ENCODE data around the gene TMEM33. TPM values are rescaled to one million over a fixed set of nuclear protein-coding genes. Genes with fewer than 3 reads are reported as not detected.

TMEM33 gene
- total RNA-seq, 2 experiments from 2014 or later, result 50.1 to 68.3 TPM

DNA sequence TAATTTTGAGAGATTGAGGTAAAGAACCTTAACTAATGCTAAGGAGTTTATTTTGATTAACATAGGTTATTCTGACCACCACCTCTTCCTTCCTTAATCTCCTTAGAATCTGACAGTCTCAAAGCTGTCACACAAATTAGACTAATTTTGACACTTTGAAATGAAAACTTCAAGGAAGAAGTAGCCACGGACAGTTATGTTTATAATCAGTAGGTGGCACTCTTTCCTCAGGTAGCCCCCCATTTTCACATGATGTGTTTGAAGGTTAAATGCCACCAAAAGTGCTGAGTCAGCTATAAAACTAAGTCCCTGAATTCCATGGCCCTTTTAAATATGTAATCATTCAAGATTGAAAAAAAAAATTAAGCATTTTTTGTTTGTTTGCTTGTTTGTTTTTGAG, 22.4 kb downstream of the TMEM33 start:
- no peak for DNase-seq
- no peak overlapping the region for H3K27ac Mint-ChIP-seq
- peaks cover 14% of the 10 kb centered on the region for H3K36me3 Mint-ChIP-seq
- CTCF ChIA-PET, result interaction anchor here (0.7 to 1.4 kb wide), 3 partner anchors 23 to 422 kb away, joined by 3 to 4 read pairs (median 3); no protein-coding TSS in a partner anchor
- H3K4me3 Mint-ChIP-seq, result no peak overlapping the region
- no peaks in the 10 kb centered on the region for H3K27me3 Mint-ChIP-seq
- ATAC-seq, result peak; percentile 42
- no peaks in the 10 kb centered on the region for H3K9me3 Mint-ChIP-seq (ENCODE audit: low read depth)
- H3K4me1 Mint-ChIP-seq, result peaks cover under 1% of the 10 kb centered on the region

DNA sequence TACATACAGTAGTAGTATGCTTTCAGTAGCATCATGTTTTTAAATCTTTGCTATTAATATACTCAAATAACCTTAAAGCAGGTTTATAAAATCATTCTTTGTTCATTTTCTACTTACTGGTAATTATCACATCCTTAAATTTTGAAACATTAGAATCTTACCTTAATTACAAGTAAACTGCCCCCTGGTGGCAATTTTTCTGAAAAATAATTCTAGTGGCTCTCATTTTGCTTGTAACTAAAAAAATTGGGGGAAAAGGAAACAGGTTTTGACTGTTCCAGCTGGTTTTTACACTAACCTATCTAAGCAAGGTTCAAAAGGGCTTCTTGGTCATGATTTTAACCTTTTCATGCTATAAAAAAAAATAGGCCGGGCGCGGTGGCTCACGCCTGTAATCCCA, 27.9 kb downstream of the TMEM33 start:
- H3K27ac Mint-ChIP-seq, result no peak overlapping the region
- peaks cover under 1% of the 10 kb centered on the region for H3K9me3 Mint-ChIP-seq (ENCODE audit: low read depth)
- CTCF ChIA-PET, result no interaction called here
- DNase-seq, result no peak
- H3K36me3 Mint-ChIP-seq, result peaks cover under 1% of the 10 kb centered on the region
- H3K4me3 Mint-ChIP-seq, result no peak overlapping the region
- no peaks in the 10 kb centered on the region for H3K27me3 Mint-ChIP-seq
- H3K4me1 Mint-ChIP-seq, result no peaks in the 10 kb centered on the region
- no peak for ATAC-seq

DNA sequence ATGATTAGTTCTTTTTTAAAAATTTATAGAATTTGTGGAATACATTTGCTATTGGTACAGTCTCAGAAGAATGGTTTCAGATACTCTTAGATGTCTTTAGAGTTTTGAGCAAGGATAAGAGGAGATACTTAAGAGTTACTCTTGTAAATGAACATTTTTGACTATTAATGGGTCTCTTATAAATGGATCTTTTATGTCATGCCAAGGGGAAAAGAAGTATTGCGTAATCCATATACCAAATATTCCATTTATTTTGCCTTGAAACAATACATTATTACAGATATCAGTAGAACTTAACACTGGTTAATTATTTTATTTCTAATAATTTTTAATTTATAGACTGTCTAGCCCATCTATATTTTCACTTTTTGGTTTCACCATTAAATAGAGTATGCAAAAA, 29.2 kb downstream of the TMEM33 start:
- Mint-ChIP-seq H3K9me3 (ENCODE audit: low read depth) (peaks cover 3% of the 10 kb centered on the region), H3K27me3 (no peaks in the 10 kb centered on the region), H3K4me3 (no peak overlapping the region), H3K27ac (no peak overlapping the region), H3K4me1 (no peaks in the 10 kb centered on the region), H3K36me3 (peaks cover 6% of the 10 kb centered on the region)
- DNase-seq, result no peak
- CTCF ChIA-PET, result interaction anchor here (0.6 kb wide), 1 partner anchor 24 kb away, joined by 4 read pairs; no protein-coding TSS in a partner anchor
- ATAC-seq, result no peak

DNA sequence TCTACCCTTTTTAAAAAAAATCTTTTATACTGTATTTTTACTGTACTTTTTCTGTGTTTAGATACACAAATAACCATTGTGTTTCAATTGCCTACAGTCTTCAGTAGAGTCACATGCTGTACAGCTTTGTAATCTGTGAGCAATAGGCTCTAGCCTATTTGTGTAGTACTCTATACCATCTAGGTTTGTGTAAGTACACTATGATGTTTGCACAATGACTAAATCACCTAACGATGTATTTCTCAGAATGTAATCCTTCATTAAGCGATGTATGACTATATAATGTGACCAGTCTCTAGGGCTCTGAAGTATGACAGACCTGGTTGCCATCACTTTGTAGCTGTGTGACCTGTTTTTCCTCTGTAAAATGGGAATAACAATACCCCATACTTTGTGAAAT, 32.2 kb downstream of the TMEM33 start:
- Mint-ChIP-seq H3K4me1 (no peaks in the 10 kb centered on the region), H3K27me3 (no peaks in the 10 kb centered on the region), H3K27ac (no peak overlapping the region), H3K9me3 (ENCODE audit: low read depth) (peaks cover 6% of the 10 kb centered on the region), H3K36me3 (peaks cover 7% of the 10 kb centered on the region), H3K4me3 (no peak overlapping the region)
- ATAC-seq (no peak), DNase-seq (no peak)
- CTCF ChIA-PET, result interaction anchor here (1.6 kb wide), 1 partner anchor 8 kb away, joined by 4 read pairs; no protein-coding TSS in a partner anchor

DNA sequence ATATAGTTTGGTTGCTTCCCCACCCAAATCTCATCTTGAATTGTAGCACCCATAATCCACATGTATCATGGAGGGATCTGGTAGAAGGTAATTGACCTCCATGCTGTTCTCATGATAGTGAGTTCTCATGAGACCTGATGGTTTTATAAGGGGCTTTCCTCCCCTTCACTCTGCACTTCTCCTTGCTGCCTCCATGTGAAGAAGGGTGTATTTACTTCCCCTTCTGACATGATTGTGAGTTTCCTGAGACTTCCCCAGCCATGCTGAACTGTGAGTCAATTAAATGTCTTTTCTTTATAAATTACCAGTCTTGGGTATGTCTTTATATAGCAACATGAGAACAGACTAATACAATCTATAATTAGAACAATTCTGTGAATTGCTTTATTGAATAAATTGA, 34.4 kb downstream of the TMEM33 start:
- Mint-ChIP-seq H3K4me1 (no peaks in the 10 kb centered on the region), H3K27ac (no peak overlapping the region), H3K4me3 (no peak overlapping the region), H3K27me3 (no peaks in the 10 kb centered on the region), H3K9me3 (ENCODE audit: low read depth) (peaks cover 6% of the 10 kb centered on the region), H3K36me3 (peaks cover 7% of the 10 kb centered on the region)
- DNase-seq (no peak), ATAC-seq (no peak)
- CTCF ChIA-PET, result no interaction called here

DNA sequence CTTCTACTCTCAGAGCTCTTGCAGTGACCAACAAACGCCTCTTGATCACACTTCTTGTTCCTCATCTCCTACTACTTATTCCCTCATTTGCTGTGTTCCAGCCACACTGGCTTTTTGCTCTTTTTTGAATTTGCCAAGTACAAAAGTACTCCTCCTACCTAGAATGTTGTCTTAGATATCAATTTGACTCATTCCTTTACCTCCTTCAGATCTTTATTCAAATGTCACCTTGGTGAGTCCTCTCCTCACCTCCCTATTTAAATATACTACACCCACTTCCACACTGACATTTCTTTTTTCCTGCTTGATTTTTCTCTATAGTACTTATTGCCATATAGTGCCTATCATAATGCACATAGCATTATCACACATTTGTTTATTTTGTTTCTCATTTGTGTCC, 40.1 kb downstream of the TMEM33 start:
- DNase-seq (no peak), ATAC-seq (no peak)
- peaks cover 3% of the 10 kb centered on the region for H3K9me3 Mint-ChIP-seq (ENCODE audit: low read depth)
- H3K27me3 Mint-ChIP-seq, result peaks cover 4% of the 10 kb centered on the region
- H3K36me3 Mint-ChIP-seq, result no peaks in the 10 kb centered on the region
- H3K27ac Mint-ChIP-seq, result no peak overlapping the region
- peaks cover 2% of the 10 kb centered on the region for H3K4me1 Mint-ChIP-seq
- no peak overlapping the region for H3K4me3 Mint-ChIP-seq
- CTCF ChIA-PET, result interaction anchor here (1.3 to 1.4 kb wide), 2 partner anchors 8 to 15 kb away, joined by 3 to 4 read pairs; partner anchors contain the start of gene SLC30A9

DNA sequence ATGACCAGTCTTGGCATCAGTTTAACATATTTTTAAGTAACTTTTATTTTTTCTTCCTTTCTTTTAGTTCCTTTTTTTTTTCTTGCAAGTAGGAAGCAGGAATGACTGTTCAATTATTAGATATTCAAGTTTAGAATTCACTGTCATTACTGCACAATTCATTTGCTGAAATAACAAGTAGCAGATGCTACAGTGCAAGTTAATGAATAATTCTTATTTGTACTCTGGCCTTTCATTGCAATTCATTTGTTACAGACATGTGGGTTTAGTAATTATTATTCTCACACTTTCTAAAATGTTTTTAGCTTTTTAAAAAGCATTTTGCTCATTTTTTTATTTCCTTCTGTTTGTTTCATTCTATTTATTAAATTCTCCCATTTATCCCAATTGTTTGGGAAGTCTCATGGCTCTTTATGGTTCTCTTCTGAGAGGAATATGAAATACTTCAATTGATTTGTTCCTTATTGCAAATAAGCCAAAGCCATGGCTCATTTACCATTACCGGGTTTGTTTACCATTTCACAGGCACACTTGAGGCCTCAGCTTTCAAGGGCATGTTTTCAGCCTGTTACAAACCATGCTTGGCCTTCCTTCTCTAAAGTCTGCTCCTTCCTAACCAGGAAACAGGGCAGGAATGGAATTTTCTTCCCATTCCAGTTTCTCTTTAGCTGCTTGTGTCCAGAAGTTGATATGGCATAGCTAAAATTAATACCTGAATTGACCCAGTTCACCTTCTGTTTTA, 41.7 kb downstream of the TMEM33 start:
- DNase-seq, result no peak
- H3K4me1 Mint-ChIP-seq, result peaks cover 2% of the 10 kb centered on the region
- peaks cover 3% of the 10 kb centered on the region for H3K9me3 Mint-ChIP-seq (ENCODE audit: low read depth)
- H3K27ac Mint-ChIP-seq, result no peak overlapping the region
- no peak overlapping the region for H3K4me3 Mint-ChIP-seq
- peaks cover 4% of the 10 kb centered on the region for H3K27me3 Mint-ChIP-seq
- no peak for ATAC-seq
- CTCF ChIA-PET, result interaction anchor here (1.3 kb wide), 1 partner anchor 13 kb away, joined by 3 read pairs; the partner anchor contains the start of gene SLC30A9
- H3K36me3 Mint-ChIP-seq, result no peaks in the 10 kb centered on the region

DNA sequence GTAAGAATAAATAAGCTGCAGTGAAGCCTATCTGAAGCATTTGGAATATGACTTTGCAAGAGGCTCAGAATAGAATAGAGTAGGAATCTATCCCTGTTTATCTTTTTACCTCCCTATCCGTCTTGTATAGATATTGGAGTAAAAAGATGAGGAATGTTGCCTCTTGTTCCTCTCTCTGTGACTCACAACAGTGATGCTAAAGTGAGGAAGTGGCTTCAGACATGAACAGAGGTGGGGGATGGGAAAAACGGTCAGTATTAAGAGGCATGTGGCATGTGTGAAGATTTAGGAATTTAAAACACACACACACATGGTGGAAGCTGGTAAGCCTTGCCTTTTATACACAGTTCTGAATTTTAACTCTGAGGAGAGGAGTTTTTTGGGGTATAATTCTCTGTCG, 42.5 kb downstream of the TMEM33 start:
- Mint-ChIP-seq H3K9me3 (ENCODE audit: low read depth) (no peaks in the 10 kb centered on the region), H3K27me3 (peaks cover 4% of the 10 kb centered on the region), H3K4me3 (no peak overlapping the region), H3K36me3 (no peaks in the 10 kb centered on the region), H3K27ac (no peak overlapping the region), H3K4me1 (peaks cover 2% of the 10 kb centered on the region)
- DNase-seq (no peak), ATAC-seq (no peak)
- CTCF ChIA-PET, result no interaction called here

DNA sequence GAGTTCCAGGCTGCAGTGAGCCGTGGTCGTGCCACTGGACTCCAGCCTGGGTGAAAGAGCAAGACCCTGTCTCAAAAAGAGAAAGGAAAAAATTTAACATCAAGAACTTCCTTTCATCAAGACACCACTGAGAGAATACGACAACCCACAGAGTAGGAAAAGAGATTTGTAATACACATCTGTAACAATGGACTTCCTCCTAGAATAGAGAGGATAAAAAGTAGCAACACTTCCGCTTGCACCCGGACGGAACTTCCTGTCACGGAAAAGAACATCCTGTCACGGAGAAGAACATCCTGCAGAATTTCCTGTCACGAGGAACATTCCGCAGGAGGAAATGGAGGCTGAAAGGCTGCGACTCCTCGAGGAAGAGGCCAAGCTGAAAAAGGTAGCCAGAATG, 46.2 kb downstream of the TMEM33 start, which contains the start of gene DCAF4L1:
DCAF4L1 (plus strand) TSS at position 301 of the 400 bp plus-strand sequence; CDS start at position 338, 37 bp downstream.
- ATAC-seq, result no peak
- Mint-ChIP-seq H3K36me3 (no peaks in the 10 kb centered on the region), H3K27me3 (no peaks in the 10 kb centered on the region), H3K9me3 (ENCODE audit: low read depth) (no peaks in the 10 kb centered on the region), H3K4me1 (peaks cover 4% of the 10 kb centered on the region), H3K4me3 (no peak within 1 kb of the TSS), H3K27ac (no peak within 1 kb of the TSS)
- DNase-seq, result no peak
- CTCF ChIA-PET, result no interaction called here

DNA sequence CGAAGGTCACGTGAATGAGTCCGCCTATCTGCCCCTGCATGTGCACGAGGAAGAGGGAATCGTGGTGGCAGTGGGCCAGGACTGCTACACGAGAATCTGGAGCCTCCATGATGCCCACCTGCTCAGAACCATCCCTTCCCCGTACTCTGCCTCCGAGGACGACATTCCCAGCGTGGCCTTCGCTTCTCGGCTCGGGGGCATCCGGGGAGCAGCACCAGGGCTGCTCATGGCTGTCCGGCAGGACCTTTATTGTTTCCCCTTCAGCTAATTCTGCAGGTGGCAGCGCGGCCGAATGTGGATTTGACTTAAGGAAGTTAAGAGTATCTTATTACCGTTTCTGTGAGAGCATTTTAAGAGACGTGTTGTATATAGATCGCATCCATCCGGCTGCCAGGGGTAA, 47.5 kb downstream of the TMEM33 start:
- ATAC-seq (no peak), DNase-seq (no peak)
- peaks cover 3% of the 10 kb centered on the region for H3K4me1 Mint-ChIP-seq
- H3K9me3 Mint-ChIP-seq (ENCODE audit: low read depth), result no peaks in the 10 kb centered on the region
- H3K27ac Mint-ChIP-seq, result no peak overlapping the region
- no peaks in the 10 kb centered on the region for H3K27me3 Mint-ChIP-seq
- H3K36me3 Mint-ChIP-seq, result peaks cover 2% of the 10 kb centered on the region
- CTCF ChIA-PET, result no interaction called here
- no peak overlapping the region for H3K4me3 Mint-ChIP-seq

DNA sequence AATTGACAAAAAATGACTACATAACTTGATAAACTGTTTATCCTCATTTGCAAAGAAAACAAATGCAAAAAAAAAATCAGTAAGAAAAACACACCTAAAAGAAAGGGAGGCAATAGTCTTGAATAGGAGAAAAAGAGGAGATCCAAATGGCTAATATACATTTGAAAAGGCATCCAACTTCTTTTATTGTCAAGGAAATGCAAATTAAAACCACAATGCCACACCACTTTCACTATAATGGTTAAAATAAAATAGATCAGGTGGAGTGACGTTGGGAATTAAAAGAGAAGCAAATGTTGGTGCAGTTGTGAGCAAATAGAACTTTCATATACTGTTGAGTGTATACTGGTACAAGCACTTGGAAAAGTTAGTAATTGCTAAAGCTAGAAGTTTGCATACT, 49.9 kb downstream of the TMEM33 start:
- CTCF ChIA-PET, result interaction anchor here (0.8 kb wide), 1 partner anchor 19 kb away, joined by 3 read pairs; no protein-coding TSS in a partner anchor
- no peaks in the 10 kb centered on the region for H3K9me3 Mint-ChIP-seq (ENCODE audit: low read depth)

DNA sequence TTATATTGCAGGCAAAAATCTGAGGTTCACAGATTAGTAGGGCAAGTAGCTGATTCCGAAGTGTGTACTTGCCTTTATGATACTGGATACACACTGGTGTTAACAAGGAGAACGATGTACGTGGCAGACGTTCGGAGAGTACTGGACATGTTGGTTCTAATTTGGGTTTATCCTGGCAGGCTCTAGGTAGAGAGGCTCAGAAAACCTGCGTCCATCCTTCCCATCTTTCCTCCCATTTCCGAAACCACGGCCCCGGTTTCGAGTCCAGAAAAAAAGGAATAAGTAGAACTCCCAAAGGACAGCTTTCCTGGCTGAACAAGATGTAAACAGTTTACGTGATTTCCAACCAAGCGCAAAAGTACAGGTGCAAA, 54.8 kb downstream of the TMEM33 start:
- H3K27ac Mint-ChIP-seq, result peak overlapping the region; percentile 96
- CTCF ChIA-PET, result interaction anchor here (0.8 to 1.0 kb wide), 4 partner anchors 14 to 55 kb away, joined by 3 to 4 read pairs (median 3); partner anchors contain the start of gene TMEM33
- peaks cover 29% of the 10 kb centered on the region for H3K4me1 Mint-ChIP-seq
- DNase-seq (no peak), ATAC-seq (peak; percentile 8)
- no peaks in the 10 kb centered on the region for H3K9me3 Mint-ChIP-seq (ENCODE audit: low read depth)
- H3K4me3 Mint-ChIP-seq, result peak overlapping the region; percentile 99
- no peaks in the 10 kb centered on the region for H3K27me3 Mint-ChIP-seq
- peaks cover 4% of the 10 kb centered on the region for H3K36me3 Mint-ChIP-seq

More for the DNA sequence above, 49.9 kb downstream of the TMEM33 start:
- H3K36me3 Mint-ChIP-seq, result peaks cover 2% of the 10 kb centered on the region
- peaks cover 12% of the 10 kb centered on the region for H3K4me1 Mint-ChIP-seq
- H3K4me3 Mint-ChIP-seq, result no peak overlapping the region
- H3K27ac Mint-ChIP-seq, result no peak overlapping the region
- no peaks in the 10 kb centered on the region for H3K27me3 Mint-ChIP-seq
- DNase-seq (no peak), ATAC-seq (no peak)

DNA sequence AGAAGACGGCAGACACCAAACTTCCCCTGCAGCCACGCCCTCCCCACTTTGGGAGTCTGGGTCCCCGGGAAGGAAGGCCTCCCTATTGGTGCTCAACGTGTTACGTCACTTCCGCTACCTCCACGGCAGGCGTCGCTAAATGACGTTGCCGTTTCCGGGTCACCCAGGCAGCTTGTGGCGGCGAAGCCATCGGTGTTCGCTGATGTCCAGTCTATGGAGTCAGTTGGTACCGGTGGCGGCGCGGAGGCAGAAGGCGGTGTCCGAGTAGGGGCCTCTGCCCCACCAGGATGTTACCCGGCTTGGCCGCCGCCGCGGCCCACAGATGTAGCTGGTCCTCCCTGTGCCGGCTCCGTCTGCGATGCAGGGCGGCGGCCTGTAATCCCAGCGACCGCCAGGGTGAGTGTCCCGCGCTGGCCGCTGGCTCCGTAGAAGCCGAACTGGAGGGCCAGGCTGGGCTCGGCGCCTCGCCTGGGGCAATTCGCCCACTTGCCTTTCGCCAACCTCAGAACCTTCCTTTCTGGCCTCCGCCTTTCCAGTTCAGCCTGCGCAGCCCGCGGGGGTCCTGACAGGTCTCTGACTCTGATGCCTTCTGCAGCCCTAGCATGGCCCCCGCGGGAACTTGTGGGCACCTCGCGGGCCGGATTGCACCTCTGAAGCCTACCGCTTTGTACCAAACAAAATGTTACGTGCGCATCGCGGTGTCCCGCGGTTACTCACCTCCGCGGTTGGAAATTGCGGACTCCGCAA, 55.3 kb downstream of the TMEM33 start, which contains the start of gene SLC30A9:
SLC30A9 (plus strand) TSS at position 166 of the 747 bp plus-strand sequence; CDS start at position 288, 122 bp downstream.
- H3K4me3 Mint-ChIP-seq, result peak within 1 kb of the TSS; percentile 99
- DNase-seq (peak; percentile 96), ATAC-seq (peak; percentile 98)
- peaks cover 31% of the 10 kb centered on the region for H3K4me1 Mint-ChIP-seq
- no peaks in the 10 kb centered on the region for H3K9me3 Mint-ChIP-seq (ENCODE audit: low read depth)
- H3K27ac Mint-ChIP-seq, result peak within 1 kb of the TSS; percentile 96
- CTCF ChIA-PET, result interaction anchor here (0.8 to 1.0 kb wide), 4 partner anchors 14 to 55 kb away, joined by 3 to 4 read pairs (median 3); partner anchors contain the start of gene TMEM33
- peaks cover 7% of the 10 kb centered on the region for H3K36me3 Mint-ChIP-seq
- H3K27me3 Mint-ChIP-seq, result no peaks in the 10 kb centered on the region

Measured in activated CD8-positive, alpha-beta memory T cell treated with anti-CD3 and anti-CD28 coated beads, Interleukin-2, amount 10 ng/mL, durations not matched to agents 7 days and 5 days (primary cell).